IMR-90 (cell line): ENCODE data around the gene BTRC. TPM values are rescaled to one million over a fixed set of nuclear protein-coding genes. Genes with fewer than 3 reads are reported as not detected.

Experiments used
- ATAC-seq: fragments of 200-7000 bp; cut with Tn5 transposase; 2 replicates; pipeline ENCODE4 v1.9.1; 2020; ENCODE audit warnings: low read depth, mild to moderate bottlenecking, moderate library complexity
- BruUV-seq: library from RNA; stranded (reverse); fragments of 400-500 nt; replicated peaks from 2 replicates; lab custom pipeline; 2021; lab: Mats Ljungman, UMichigan
- CTCF ChIA-PET: fragments of 300-600 bp; formaldehyde crosslinking; extraction: SDS; loops from one replicate; lab custom pipeline; 2021; ENCODE audit warnings: antibody characterized with exemption; lab: Yijun Ruan, JAX
- POLR2A ChIA-PET: fragments of 300-600 bp; sonication (Branson Sonifier 250); formaldehyde crosslinking; loops from one replicate; lab custom pipeline; 2022; ENCODE audit warnings: antibody characterized with exemption; ENCODE audit not compliant: unreplicated experiment; lab: Charles Lee
- DNase-seq: peaks from one replicate; pipeline ENCODE4 v3.0.0; 2013
- H2AFZ ChIP-seq: replicated peaks from 2 replicates; pipeline ENCODE3; 2013; ENCODE audit warnings: low read length, mild to moderate bottlenecking; ENCODE audit not compliant: poor library complexity
- H2AK5ac ChIP-seq: 2 replicates; pipeline ENCODE4 v1.6.1; 2013; ENCODE audit warnings: low read depth, low read length, inconsistent platforms
- H2AK9ac ChIP-seq: replicated peaks from 2 replicates; pipeline ENCODE3; 2013; ENCODE audit warnings: mild to moderate bottlenecking, low read depth, low read length, moderate library complexity; ENCODE audit not compliant: poor library complexity
- H2BK120ac ChIP-seq: 2 replicates; pipeline ENCODE4 v1.6.1; 2013; ENCODE audit warnings: low read depth, low read length, inconsistent platforms
- H2BK15ac ChIP-seq: 3 replicates; pipeline ENCODE4 v1.6.1; 2013; ENCODE audit warnings: low read depth, low read length, inconsistent platforms
- H2BK20ac ChIP-seq: 2 replicates; pipeline ENCODE4 v1.6.1; 2013; ENCODE audit warnings: low read depth, mild to moderate bottlenecking, inconsistent platforms, low read length, moderate library complexity
- H2BK5ac ChIP-seq: 2 replicates; pipeline ENCODE4 v1.6.1; 2013; ENCODE audit warnings: mild to moderate bottlenecking, low read depth, low read length, inconsistent platforms; ENCODE audit not compliant: poor library complexity, severe bottlenecking
- H3K14ac ChIP-seq: replicated peaks from 2 replicates; pipeline ENCODE4 v1.6.1; 2013; ENCODE audit warnings: low read depth, low read length, inconsistent platforms
- H3K18ac ChIP-seq: 2 replicates; pipeline ENCODE4 v1.6.1; 2013; ENCODE audit warnings: low read depth, low read length, control low read depth
- H3K23ac ChIP-seq: 2 replicates; pipeline ENCODE4 v1.6.1; 2013; ENCODE audit warnings: low read depth, low read length, inconsistent platforms
- H3K27ac ChIP-seq: 2 replicates; pipeline ENCODE4 v1.5.1; 2013; ENCODE audit warnings: mild to moderate bottlenecking, control low read depth, low read length; ENCODE audit not compliant: insufficient read depth
- H3K27me3 ChIP-seq: 2 replicates; pipeline ENCODE4 v1.6.1; 2013; ENCODE audit warnings: low read length; ENCODE audit not compliant: control insufficient read depth, insufficient read depth
- H3K36me3 ChIP-seq: 2 replicates; pipeline ENCODE4 v1.6.1; 2013; ENCODE audit warnings: low read length, mixed read lengths; ENCODE audit not compliant: control insufficient read depth, insufficient read depth
- H3K4ac ChIP-seq: 2 replicates; pipeline ENCODE4 v1.6.1; 2013; ENCODE audit warnings: low read depth, low read length, inconsistent platforms
- H3K4me1 ChIP-seq: 2 replicates; pipeline ENCODE4 v1.6.1; 2013; ENCODE audit warnings: low read length, mixed read lengths; ENCODE audit not compliant: control insufficient read depth, insufficient read depth
- H3K4me2 ChIP-seq: 2 replicates; pipeline ENCODE4 v1.6.1; 2013; ENCODE audit warnings: low read depth, mild to moderate bottlenecking, control low read depth, low read length, moderate library complexity
- H3K4me3 ChIP-seq: 2 replicates; pipeline ENCODE4 v1.5.1; 2013; ENCODE audit warnings: low read depth, mild to moderate bottlenecking, control low read depth, low read length, moderate library complexity; ENCODE audit not compliant: insufficient read depth
- H3K56ac ChIP-seq: 2 replicates; pipeline ENCODE4 v1.6.1; 2013; ENCODE audit warnings: low read length, inconsistent platforms; ENCODE audit not compliant: insufficient read depth; ENCODE audit errors: extremely low read depth
- H3K79me1 ChIP-seq, 2 experiments: 2 replicates each; pipeline ENCODE4 v1.6.1; 2013; ENCODE audit warnings: low read length in 2 of 2, inconsistent platforms in 1 of 2, low read depth in 1 of 2
- H3K9ac ChIP-seq: 2 replicates; pipeline ENCODE4 v1.6.1; 2013; ENCODE audit warnings: low read depth, low read length, control low read depth
- H3K9me1 ChIP-seq: 2 replicates; pipeline ENCODE4 v1.6.1; 2013; ENCODE audit warnings: low read length, inconsistent platforms; ENCODE audit not compliant: insufficient read depth
- H3K9me3 ChIP-seq: 2 replicates; pipeline ENCODE4 v1.6.1; 2013; ENCODE audit warnings: low read length; ENCODE audit not compliant: control insufficient read depth, insufficient read depth
- H4K20me1 ChIP-seq: 2 replicates; pipeline ENCODE4 v1.6.1; 2013; ENCODE audit warnings: low read length, inconsistent platforms; ENCODE audit not compliant: insufficient read depth
- H4K5ac ChIP-seq: 2 replicates; pipeline ENCODE4 v1.6.1; 2013; ENCODE audit warnings: mild to moderate bottlenecking, low read depth, low read length, control low read depth
- H4K8ac ChIP-seq, 2 experiments: 2 replicates each; pipeline ENCODE4 v1.6.1; 2013; ENCODE audit warnings: low read depth in 2 of 2, low read length in 2 of 2, control low read depth in 1 of 2, inconsistent platforms in 1 of 2
- H4K91ac ChIP-seq: 2 replicates; pipeline ENCODE4 v1.6.1; 2013; ENCODE audit warnings: low read depth, low read length, inconsistent platforms; ENCODE audit not compliant: insufficient read depth
- BHLHE40 ChIP-seq: fragments of 150-350 bp; IDR thresholded peaks from 2 replicates; pipeline ENCODE4 v1.6.1; 2016; ENCODE audit warnings: mild to moderate bottlenecking, low read depth, low read length
- CEBPB ChIP-seq: IDR thresholded peaks from 2 replicates; pipeline ENCODE4 v1.6.1; 2012; ENCODE audit warnings: low read depth, low read length, improper control_type of control experiment
- CHD1 ChIP-seq: IDR thresholded peaks from 2 replicates; pipeline ENCODE4 v1.6.1; 2012; ENCODE audit warnings: low read depth, low read length, improper control_type of control experiment
- CTCF ChIP-seq: conservative IDR thresholded peaks from 2 replicates; pipeline ENCODE4 v1.5.1; 2012; ENCODE audit warnings: mild to moderate bottlenecking, low read depth, low read length, improper control_type of control experiment
- ELK1 ChIP-seq: fragments of 150-350 bp; IDR thresholded peaks from 2 replicates; pipeline ENCODE4 v1.6.1; 2016; ENCODE audit warnings: low read depth, mild to moderate bottlenecking, low read length, moderate library complexity, borderline replicate concordance
- FOS ChIP-seq: fragments of 150-350 bp; IDR thresholded peaks from 2 replicates; pipeline ENCODE4 v1.6.1; 2016; ENCODE audit warnings: low read depth, low read length
- MAFK ChIP-seq: IDR thresholded peaks from 2 replicates; pipeline ENCODE4 v1.6.1; 2012; ENCODE audit warnings: low read depth, low read length, improper control_type of control experiment
- MAZ ChIP-seq: IDR thresholded peaks from 2 replicates; pipeline ENCODE4 v1.6.1; 2012; ENCODE audit warnings: low read depth, mild to moderate bottlenecking, low read length, improper control_type of control experiment, moderate library complexity, borderline replicate concordance
- MXI1 ChIP-seq: IDR thresholded peaks from 2 replicates; pipeline ENCODE4 v1.6.1; 2012; ENCODE audit warnings: low read depth, mild to moderate bottlenecking, low read length, moderate library complexity, borderline replicate concordance
- NFE2L2 ChIP-seq: fragments of 150-350 bp; IDR thresholded peaks from 2 replicates; pipeline ENCODE4 v1.6.1; 2016; ENCODE audit warnings: low read depth, mild to moderate bottlenecking, low read length
- POLR2A ChIP-seq: IDR thresholded peaks from 2 replicates; pipeline ENCODE4 v1.6.1; 2012; ENCODE audit warnings: mild to moderate bottlenecking, low read depth, low read length
- RAD21 ChIP-seq: IDR thresholded peaks from 2 replicates; pipeline ENCODE4 v1.6.1; 2012; ENCODE audit warnings: low read length, improper control_type of control experiment
- RCOR1 ChIP-seq: IDR thresholded peaks from 2 replicates; pipeline ENCODE4 v1.6.1; 2012; ENCODE audit warnings: mild to moderate bottlenecking, low read length, improper control_type of control experiment; ENCODE audit not compliant: insufficient replicate concordance
- RFX5 ChIP-seq: IDR thresholded peaks from 2 replicates; pipeline ENCODE4 v1.8.0; 2012; ENCODE audit warnings: low read depth, mild to moderate bottlenecking, low read length, moderate library complexity
- SMC3 ChIP-seq: fragments of 150-350 bp; IDR thresholded peaks from 2 replicates; pipeline ENCODE4 v1.6.1; 2016; ENCODE audit warnings: low read depth, mild to moderate bottlenecking, antibody characterized with exemption, low read length, moderate library complexity
- USF2 ChIP-seq: fragments of 150-350 bp; IDR thresholded peaks from 2 replicates; pipeline ENCODE4 v1.6.1; 2017; ENCODE audit warnings: mild to moderate bottlenecking, antibody characterized with exemption, low read length, low read depth
- dilution Hi-C: fragments of 300-500 bp; cut with HindIII; formaldehyde crosslinking; loops from one replicate; pipeline ENCODE4 v1.14.3; 2018; ENCODE audit warnings: low sequenced_read_pairs; ENCODE audit not compliant: unreplicated experiment
- in situ Hi-C: fragments of 300-500 bp; cut with MboI; formaldehyde crosslinking; loops from 3 replicates; pipeline ENCODE4 v1.14.3; 2019; ENCODE audit warnings: low sequenced_read_pairs, inconsistent platforms, mixed read lengths
- intact Hi-C: fragments of 100-400 bp; cut with micrococcal nuclease; formaldehyde crosslinking; loops from 2 replicates; pipeline ENCODE4 v1.10.0; 2022
- polyA plus RNA-seq, 3 experiments: library from polyadenylated mRNA; depleted of rRNA; stranded (reverse); fragments of >200 nt; gene quantifications; 2 replicates each; pipeline ENCODE4 v1.2.3, GENCODE V29; 2012; ENCODE audit warnings: low replicate concordance in 1 of 3
- total RNA-seq: library from RNA; depleted of rRNA; stranded (reverse); fragments of >200 nt; gene quantifications from 2 replicates; pipeline ENCODE4 v1.2.3, GENCODE V29; 2012

The BTRC gene
- total and polyA plus RNA-seq, 2 of the 4 experiments (the other 2 are of a cell fraction) = 7.7 to 8.4 TPM

GRCh38 chr10:101512738-101513137 lies 158.8 kb downstream of the BTRC start:
- peak overlapping the region; percentile 51; the same call in 1 of the 2 replicates for H3K4me2 ChIP-seq
- H3K4me1 ChIP-seq = 0 out of 2 replicates have a peak, but pooled peaks cover 2% of the 10 kb centered on the region
- H3K18ac ChIP-seq = no peak overlapping the region
- H3K27me3 ChIP-seq = no peaks in the 10 kb centered on the region
- no peak overlapping the region for H3K27ac ChIP-seq
- H4K20me1 ChIP-seq = peaks cover 6% of the 10 kb centered on the region; the same call in 1 of the 2 replicates
- ATAC-seq (peak; percentile 72), DNase-seq (peak; percentile 78)
- H3K14ac ChIP-seq = no peak overlapping the region
- H4K5ac ChIP-seq = no peak overlapping the region
- H3K23ac ChIP-seq = no peak overlapping the region
- POLR2A ChIA-PET = interaction anchor here (0.6 kb wide), 1 partner anchor 375 kb away, joined by 5 read pairs; no protein-coding TSS in a partner anchor
- H3K9ac ChIP-seq = no peak overlapping the region
- dilution Hi-C loops (no loop called here), in situ Hi-C loops (no loop called here), intact Hi-C loops (no loop called here)
- H4K8ac ChIP-seq = no peak overlapping the region
- no peak overlapping the region for H2BK5ac ChIP-seq
- no peak overlapping the region for H3K4me3 ChIP-seq
- no peak overlapping the region for H4K91ac ChIP-seq
- no peak overlapping the region for H2AFZ ChIP-seq
- H3K9me3 ChIP-seq = no peaks in the 10 kb centered on the region
- no peak overlapping the region for H2BK20ac ChIP-seq
- H3K79me1 ChIP-seq = peaks cover 0 to 3% of the 10 kb centered on the region in 2 experiments; a peak in 2 of 4 replicates
- no peak overlapping the region for H2AK9ac ChIP-seq
- no peak overlapping the region for H2BK120ac ChIP-seq
- H3K9me1 ChIP-seq = no peaks in the 10 kb centered on the region
- no peak overlapping the region for H2AK5ac ChIP-seq
- no peaks in the 10 kb centered on the region for H3K36me3 ChIP-seq
- H3K56ac ChIP-seq = no peak overlapping the region
- no peak overlapping the region for H3K4ac ChIP-seq
- TF ChIP-seq MAFK = no peak
- no peak for TF ChIP-seq RCOR1
- TF ChIP-seq CHD1 = no peak
- TF ChIP-seq NFE2L2 = no peak
- TF ChIP-seq ELK1 = no peak
- no peak for TF ChIP-seq USF2
- no peak for TF ChIP-seq CEBPB
- TF ChIP-seq RFX5 = no peak
- TF ChIP-seq CTCF = no peak
- no peak for TF ChIP-seq SMC3
- no peak for TF ChIP-seq BHLHE40
- no peak for TF ChIP-seq POLR2A
- TF ChIP-seq MAZ = no peak
- no peak for TF ChIP-seq RAD21
- TF ChIP-seq MXI1 = no peak
- no peak for TF ChIP-seq FOS
- no TSS peak for BruUV-seq
- CTCF ChIA-PET = interaction anchor here (1.0 kb wide), 1 partner anchor 9 kb away, joined by 3 read pairs; no protein-coding TSS in a partner anchor
- no peak overlapping the region for H2BK15ac ChIP-seq
